WTC11 (cell line): ENCODE data around the gene D2HGDH.

Source experiments
- AR ChIP-seq: fragments of 250-450 bp; sonication (Bioruptor Pico); IDR thresholded peaks from 2 replicates; pipeline ENCODE4 v1.9.0; 2021; ENCODE audit warnings: mild to moderate bottlenecking
- ATF2 ChIP-seq: sonication (generic); formaldehyde crosslinking; IDR thresholded peaks from 2 replicates; pipeline ENCODE4 v1.8.1; 2022; ENCODE audit warnings: low read depth, missing genetic modification reagents, borderline replicate concordance
- CTCF ChIP-seq: fragments of 200-600 bp; IDR thresholded peaks from 2 replicates; pipeline ENCODE4 v1.8.0; 2022; ENCODE audit warnings: antibody characterized with exemption
- E2F1 ChIP-seq: sonication (generic); formaldehyde crosslinking; IDR thresholded peaks from 2 replicates; pipeline ENCODE4 v1.8.0; 2022; ENCODE audit warnings: mild to moderate bottlenecking, missing genetic modification reagents
- E2F5 ChIP-seq: sonication (generic); formaldehyde crosslinking; IDR thresholded peaks from 2 replicates; pipeline ENCODE4 v1.8.1; 2022; ENCODE audit warnings: mild to moderate bottlenecking, moderate library complexity, missing genetic modification reagents
- ELF4 ChIP-seq: sonication (generic); formaldehyde crosslinking; IDR thresholded peaks from 2 replicates; pipeline ENCODE4 v1.8.1; 2022; ENCODE audit warnings: low read depth, mild to moderate bottlenecking, moderate library complexity, missing genetic modification reagents
- FOXP4 ChIP-seq: sonication (generic); formaldehyde crosslinking; IDR thresholded peaks from 2 replicates; pipeline ENCODE4 v1.8.0; 2022; ENCODE audit warnings: mild to moderate bottlenecking, missing genetic modification reagents
- GRHL2 ChIP-seq: fragments of 250-450 bp; sonication (Bioruptor Pico); IDR thresholded peaks from 2 replicates; pipeline ENCODE4 v1.8.0; 2022; ENCODE audit warnings: mild to moderate bottlenecking, moderate library complexity; ENCODE audit not compliant: insufficient replicate concordance, severe bottlenecking
- MAX ChIP-seq: sonication (generic); formaldehyde crosslinking; IDR thresholded peaks from 2 replicates; pipeline ENCODE4 v1.8.0; 2022; ENCODE audit warnings: mild to moderate bottlenecking, missing genetic modification reagents
- NFYB ChIP-seq: sonication (generic); formaldehyde crosslinking; conservative IDR thresholded peaks from 2 replicates; pipeline ENCODE4 v1.8.0; 2022; ENCODE audit warnings: low read depth, missing genetic modification reagents
- TEAD1 ChIP-seq: sonication (generic); formaldehyde crosslinking; IDR thresholded peaks from 2 replicates; pipeline ENCODE4 v1.8.0; 2022; ENCODE audit warnings: mild to moderate bottlenecking, missing genetic modification reagents
- ZNF423 ChIP-seq: fragments of 250-450 bp; sonication (Bioruptor Pico); IDR thresholded peaks from 2 replicates; pipeline ENCODE4 v2.1.2; 2022; ENCODE audit warnings: mild to moderate bottlenecking, moderate library complexity
- ZNF671 ChIP-seq: fragments of 250-450 bp; sonication (Bioruptor Pico); IDR thresholded peaks from 2 replicates; pipeline ENCODE4 v1.8.0; 2021; ENCODE audit warnings: mild to moderate bottlenecking

GRCh38 chr2:241772063-241772499 lies 37.7 kb downstream of the D2HGDH start:
- TF ChIP-seq FOXP4 (no peak), MAX (CRISPR knock-in tag) (no peak), CTCF (no peak), NFYB (no peak), ELF4 (CRISPR knock-in tag) (no peak), ZNF671 (CRISPR knock-in tag) (no peak), ZNF423 (no peak), AR (CRISPR knock-in tag) (no peak), ATF2 (CRISPR knock-in tag) (no peak), GRHL2 (CRISPR knock-in tag) (no peak), TEAD1 (CRISPR knock-in tag) (no peak), E2F5 (CRISPR knock-in tag) (no peak), E2F1 (no peak)
